GM21367 (cell line): ENCODE results near the gene MCC.

Experiments
- ATAC-seq: cut with Tn5 transposase; IDR thresholded peaks from one replicate; pipeline ENCODE4 v1.9.1; 2021; ENCODE audit not compliant: unreplicated experiment

MCC gene

GRCh38 chr5:113156271-113156877 lies 331.9 kb downstream of the MCC start:
- no peak for ATAC-seq

- ATAC-seq: no peak
These were observed 334.6 kb downstream of the MCC start for GRCh38 chr5:113153512-113154097.

DNA sequence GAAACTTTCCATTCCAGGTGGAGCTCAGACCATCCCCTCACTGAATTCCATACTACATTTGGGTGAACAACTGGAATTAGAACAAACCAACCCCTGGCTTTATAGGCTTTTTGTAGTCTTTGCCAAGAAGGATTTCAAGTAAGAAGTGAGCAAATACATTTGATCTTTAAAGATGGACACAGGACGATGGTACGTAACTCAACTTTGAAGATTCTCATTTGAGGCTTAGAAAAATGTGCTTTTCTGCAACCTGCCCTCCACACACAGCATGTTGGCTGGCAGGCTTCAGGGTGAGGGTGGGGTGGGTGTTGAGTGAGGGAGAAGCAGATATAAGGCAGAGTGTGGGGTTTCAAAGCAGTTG lies 335.9 kb downstream of the MCC start:
- no peak for ATAC-seq

GRCh38 chr5:113151641-113152379 lies 336.4 kb downstream of the MCC start:
- no peak for ATAC-seq

DNA sequence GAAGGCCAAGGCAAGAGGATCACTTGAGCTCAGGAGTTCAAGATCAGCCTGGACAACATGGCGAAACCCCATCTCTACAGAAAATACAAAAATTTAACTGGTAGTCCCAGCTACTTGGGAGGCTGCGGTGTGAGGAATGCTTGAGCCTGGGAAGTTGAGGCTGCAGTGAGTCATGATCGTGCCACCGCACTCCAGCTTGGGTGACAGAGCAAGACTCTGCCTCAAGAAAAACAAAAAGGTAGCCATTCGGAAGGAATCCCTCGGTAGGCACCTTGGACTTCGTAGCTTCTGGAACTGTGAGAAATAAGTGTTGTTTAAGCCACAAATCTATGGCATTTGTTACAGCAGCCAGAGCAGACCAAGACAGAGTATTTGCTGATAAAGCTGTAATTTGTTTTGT lies 337.4 kb downstream of the MCC start:
- ATAC-seq: no peak

- ATAC-seq: no peak
These were observed 338.0 kb downstream of the MCC start for GRCh38 chr5:113150221-113150620.

- ATAC-seq: no peak
These were observed 340.7 kb downstream of the MCC start for GRCh38 chr5:113147537-113147936.

DNA sequence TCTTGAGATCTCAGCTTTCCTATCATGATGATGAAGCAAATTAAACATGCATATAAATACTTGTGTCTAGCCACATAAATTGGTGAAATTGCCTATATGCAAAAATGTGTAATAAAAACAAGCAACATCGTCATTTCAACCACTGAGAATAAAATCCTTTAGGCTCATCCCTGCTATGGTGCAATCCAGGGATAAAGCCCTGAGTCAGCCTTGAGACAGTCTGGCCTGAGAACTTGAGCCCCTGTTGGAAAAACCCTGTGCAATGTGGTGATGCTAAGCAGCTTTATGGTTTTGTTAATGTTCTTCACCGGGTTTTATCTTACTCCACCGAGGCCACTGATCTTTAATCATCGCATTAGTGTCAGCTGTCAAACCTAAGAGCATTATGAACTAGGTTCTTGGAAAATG lies 341.1 kb downstream of the MCC start:
- no peak for ATAC-seq

DNA sequence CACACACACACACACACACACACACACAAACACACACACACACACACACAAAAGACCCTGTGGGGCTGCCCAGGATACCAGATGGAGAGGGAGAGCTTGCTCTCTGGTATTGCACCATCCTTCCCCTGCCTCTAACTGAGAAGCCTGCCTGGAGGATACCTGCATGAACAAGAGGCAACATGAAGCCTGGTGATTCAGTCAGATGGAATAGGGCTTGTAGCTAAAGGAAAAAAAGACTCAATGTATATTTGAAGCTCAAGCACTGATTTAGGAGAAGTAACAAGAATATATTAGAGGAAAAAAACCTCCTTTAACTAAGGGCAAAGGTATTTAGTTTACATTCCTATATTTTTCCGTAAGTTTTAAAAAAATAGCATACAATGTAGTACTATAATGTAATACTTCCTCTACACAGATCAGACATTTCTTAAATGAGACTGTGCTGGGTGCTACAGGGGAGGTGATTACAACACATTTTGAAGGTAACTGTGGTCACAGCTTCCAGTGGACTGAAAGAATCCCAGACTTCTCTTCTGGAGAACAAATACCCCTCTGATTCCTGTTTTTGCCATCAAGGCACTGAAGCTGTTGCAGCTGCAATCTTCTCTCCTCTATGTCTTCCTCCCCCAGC lies 342.4 kb downstream of the MCC start:
- ATAC-seq: no peak

DNA sequence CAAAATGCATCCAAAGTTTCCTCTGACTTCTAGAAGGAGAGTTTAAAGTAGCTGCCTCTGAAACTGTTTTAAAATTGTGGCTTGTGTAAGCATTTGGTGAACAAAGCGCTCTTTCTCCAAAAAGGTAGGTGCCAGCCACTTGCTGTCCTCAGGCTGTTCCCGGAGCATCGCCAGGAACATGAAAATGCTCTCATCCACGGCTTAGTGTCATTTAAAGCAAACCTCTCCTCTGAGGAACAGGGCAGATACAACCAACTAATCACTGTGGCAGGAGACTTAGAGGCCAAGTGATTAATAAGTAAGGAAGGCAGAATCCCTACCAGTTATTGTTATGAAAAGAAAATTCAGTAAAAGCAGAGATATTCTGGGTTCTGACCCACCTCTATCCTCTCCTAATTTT lies 346.1 kb downstream of the MCC start:
- ATAC-seq: no peak

DNA sequence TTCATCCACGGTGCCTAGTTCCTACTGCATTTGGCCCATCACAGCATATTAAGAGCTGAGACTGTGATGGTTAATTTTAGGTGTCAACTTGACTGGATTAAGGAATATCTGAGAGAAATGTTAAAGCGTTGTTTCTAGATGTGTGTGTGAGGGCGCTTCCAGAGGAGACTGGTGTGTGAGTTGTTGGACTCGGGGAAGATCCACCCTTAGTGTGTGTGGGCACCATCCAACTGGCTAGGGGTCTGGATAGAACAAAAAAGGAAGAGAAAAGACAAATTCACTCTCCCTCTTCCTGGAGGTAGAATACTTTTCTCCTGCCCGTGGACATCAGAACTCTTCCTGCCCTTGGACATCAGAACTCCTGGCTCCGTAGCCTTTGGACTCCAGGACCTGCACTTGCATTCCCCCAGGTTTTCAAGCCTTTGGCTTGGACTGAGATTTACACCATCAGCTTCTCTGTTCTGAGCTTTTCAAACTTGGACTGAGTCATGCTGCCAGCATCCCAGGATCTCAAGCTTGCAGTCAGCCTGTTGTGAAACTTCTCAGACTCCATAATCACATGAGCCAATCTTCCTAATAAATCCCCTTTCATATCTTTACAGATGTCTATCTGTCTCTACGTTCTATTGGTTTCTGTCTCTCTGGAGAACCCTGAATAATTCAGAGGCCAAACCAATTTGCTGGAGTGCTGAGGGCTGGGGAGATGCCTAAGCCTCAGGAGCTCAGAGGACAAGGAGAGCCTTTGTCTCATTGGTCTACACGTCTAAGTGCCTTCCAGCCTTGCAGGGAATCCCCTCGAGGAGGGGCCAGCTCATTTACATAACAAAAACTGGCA lies 347.2 kb downstream of the MCC start:
- ATAC-seq: no peak

DNA sequence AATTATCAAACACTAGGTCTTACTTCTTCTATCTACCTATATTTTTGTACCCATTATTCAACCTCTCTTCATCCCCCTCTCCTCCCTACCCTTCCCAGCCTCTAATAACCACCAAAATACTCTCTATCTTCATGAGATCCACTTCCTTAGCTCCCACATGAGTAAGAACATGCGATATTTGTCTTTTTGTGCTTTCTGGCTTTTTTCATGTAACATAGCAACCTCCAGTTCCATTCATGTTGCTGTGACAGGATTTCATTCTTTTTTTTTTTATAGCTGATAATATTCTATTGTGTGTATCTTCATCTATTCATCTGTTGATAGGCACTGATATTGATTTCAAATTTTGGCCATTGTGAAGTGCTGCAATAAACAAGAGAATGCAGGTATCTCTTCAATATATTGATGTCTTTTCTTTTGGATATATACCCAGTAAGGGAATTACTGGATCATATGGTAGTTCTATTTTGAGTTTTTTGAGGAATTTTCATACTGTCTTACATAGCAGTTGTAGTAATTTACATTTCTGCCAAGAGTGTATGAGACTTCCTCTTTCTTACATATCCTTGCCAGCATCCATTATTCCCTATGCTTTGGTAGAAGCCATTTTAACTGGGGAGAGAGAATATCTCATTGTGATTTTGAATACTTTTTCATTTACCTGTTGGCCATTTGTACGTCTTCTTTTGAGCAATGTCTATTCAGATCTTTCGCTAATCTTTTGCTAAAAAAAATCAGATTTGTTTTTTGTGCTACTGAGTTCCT lies 354.9 kb downstream of the MCC start:
- no peak for ATAC-seq

- ATAC-seq: no peak
These were observed 355.7 kb downstream of the MCC start for GRCh38 chr5:113132564-113132963.

DNA sequence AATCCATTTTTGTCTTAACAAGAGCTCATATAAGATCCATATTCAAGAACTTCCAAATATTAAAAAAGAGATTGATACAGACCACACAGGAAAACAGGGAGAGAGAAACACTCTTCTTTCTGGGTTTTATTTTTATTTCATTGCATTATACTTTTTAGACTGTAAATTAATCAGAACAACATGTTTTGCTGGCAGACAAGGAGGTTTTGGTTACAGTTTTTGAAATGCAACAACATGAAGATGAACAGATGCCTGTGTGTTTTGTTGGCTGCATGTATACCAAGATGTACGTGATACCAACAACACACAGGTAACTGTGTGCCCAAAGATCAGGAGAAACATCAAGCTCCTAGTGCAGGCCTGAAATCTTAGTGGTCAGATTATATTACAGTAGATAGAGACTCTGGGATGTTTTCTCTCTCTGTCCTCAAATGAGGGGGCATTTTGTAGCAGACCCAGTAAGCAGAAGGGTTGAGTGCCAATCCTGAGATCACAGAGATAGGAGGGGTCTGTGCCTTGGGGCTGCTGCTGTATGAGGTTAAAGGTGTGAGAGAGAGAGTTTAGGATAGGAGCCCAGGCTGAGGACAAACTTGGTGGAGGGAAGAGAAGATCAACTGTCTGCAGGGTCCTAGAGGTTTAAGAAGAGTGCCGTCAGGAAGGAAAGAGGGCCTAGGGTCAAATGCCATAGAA lies 359.5 kb downstream of the MCC start:
- no peak for ATAC-seq

- ATAC-seq: no peak
These were observed 360.2 kb downstream of the MCC start for GRCh38 chr5:113128082-113128481.

DNA sequence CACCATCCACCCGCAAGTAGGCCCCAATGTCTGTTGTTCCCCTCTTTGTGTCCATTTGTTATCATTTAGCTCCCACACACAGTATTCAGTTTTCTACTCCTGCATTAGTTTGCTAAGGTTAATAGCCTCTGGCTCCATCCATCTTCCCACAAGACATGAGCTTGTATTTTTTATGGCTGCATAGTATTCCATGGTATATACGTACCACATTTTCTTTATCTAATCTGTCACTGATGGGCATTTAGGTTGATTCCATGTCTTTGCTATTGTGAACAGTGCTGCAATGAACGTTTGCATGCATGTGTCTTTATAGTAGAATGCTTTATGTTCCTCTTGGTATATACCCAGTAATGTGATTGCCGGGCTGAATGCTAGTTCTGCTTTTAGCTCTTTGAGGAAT lies 361.2 kb downstream of the MCC start:
- no peak for ATAC-seq

DNA sequence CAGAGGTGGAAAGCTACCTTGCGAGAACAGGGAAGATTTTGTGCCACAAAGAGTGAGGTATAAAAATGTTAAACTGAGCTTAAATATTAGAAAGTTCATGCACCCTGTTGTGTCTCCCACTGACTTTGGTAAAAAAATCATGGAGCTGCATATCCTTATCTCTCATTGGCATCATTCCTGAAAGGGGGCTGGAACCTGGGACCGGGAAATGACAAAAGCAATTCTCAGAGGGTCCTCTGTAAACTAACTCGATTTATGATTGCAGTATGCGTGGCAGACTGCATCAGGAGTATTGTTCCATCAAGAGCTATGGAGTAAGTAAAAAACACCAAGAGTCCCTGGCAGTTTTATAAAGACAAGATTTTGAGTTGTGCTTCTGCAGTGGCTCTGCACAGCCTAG lies 362.9 kb downstream of the MCC start:
- ATAC-seq: no peak

GRCh38 chr5:113124914-113125313 lies 363.3 kb downstream of the MCC start:
- ATAC-seq: no peak

GRCh38 chr5:113124265-113124664 lies 364.0 kb downstream of the MCC start:
- no peak for ATAC-seq

DNA sequence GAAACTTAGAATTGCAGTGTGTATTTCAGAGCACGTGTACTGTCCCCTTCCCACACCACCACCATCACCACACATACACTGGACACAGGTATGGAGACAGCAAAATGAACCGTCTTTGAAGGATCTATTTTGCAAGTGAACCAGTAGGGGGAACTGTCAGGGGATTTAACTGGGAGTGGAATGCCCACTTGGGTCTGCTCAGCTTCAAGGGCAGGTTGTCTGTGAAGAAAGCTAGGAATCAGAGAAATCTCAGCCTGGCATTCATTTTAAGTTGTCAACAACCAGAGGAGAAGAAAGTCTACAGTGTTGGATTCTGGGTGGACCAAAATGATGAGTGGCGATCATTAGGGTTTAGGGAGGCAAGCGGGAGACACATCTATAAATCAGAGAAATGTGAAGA lies 364.6 kb downstream of the MCC start:
- no peak for ATAC-seq
